T-helper 22 cell (primary cell): Measurements from ENCODE around the gene KIAA0319L.
A peak's percentile ranks its signal among the peaks of the same experiment; 100 is the strongest.
"Not testable (repeated sequence)": the region's sequence is repeated elsewhere in the genome, so short reads cannot be mapped to it uniquely, and the experiment has no call there.

ENCODE experiments used
- DNase-seq: peaks from one replicate; pipeline ENCODE4 v3.0.0-alpha.2; 2020; ENCODE audit warnings: low read depth

The KIAA0319L gene

DNA sequence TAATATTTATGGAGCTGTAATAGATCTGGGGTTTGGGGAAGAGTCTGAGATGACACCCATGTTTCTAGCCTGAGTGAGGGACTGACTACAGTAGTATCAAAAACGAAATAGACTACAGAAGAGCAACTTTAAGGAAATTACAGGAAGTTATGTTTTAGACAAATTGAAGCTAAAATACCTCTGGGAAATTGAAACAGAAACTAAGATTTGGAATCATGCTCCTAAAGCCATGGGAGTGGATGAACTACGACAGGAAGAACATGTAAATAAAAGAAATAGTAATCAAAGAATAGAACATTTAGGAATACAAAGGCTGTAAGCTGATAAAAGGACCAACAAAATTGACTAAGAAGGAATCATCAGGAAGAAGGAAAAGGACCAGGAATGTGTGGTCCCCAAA lies 68.9 kb downstream of the KIAA0319L start:
- DNase-seq: no peak

DNA sequence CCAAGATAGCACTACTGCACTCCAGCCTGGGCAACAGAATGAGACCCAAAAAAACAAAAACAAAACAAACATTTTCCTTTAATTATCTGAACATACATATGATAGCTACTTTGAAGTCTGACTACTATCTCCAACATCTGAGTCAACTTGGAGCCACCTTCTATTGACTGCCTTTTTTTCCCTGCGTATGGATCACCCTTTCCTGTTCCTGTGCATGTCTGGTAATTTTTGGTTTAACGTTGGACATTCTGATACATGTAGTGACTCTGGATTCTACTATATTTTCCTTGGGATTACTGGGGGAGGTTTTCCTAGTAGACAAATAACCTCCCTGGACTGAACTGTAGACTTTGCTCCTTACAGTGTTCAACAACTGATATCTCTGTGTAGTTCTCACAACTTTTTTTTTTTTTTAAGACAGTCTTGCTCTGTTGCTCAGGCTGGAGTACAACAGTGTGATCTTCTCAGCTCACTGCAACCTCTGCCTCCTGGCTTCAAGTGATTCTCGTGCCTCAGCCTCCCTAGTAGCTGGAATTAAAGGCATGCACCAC lies 70.3 kb downstream of the KIAA0319L start:
- no peak for DNase-seq

- no peak for DNase-seq
These were observed 76.0 kb downstream of the KIAA0319L start for GRCh38 chr1:35481229-35481628.

DNA sequence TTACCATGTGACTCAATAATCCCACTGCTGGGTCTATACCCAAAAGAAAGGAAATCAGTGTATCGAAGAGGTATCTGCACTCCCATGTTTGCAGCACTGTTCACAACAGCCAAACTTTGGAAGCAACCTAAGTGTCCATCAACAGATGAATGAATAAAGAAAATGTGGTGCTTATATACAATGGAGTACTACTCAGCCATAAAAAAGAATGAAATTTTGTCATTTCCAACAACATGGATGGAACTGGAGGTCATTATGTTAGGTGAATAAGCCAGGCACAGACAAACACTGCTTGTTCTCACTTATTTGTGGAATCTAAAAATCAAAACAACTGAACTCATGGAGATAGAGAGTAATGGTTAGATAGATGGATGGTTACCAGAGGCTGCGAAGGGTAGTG lies 79.3 kb downstream of the KIAA0319L start:
- no peak for DNase-seq

DNA sequence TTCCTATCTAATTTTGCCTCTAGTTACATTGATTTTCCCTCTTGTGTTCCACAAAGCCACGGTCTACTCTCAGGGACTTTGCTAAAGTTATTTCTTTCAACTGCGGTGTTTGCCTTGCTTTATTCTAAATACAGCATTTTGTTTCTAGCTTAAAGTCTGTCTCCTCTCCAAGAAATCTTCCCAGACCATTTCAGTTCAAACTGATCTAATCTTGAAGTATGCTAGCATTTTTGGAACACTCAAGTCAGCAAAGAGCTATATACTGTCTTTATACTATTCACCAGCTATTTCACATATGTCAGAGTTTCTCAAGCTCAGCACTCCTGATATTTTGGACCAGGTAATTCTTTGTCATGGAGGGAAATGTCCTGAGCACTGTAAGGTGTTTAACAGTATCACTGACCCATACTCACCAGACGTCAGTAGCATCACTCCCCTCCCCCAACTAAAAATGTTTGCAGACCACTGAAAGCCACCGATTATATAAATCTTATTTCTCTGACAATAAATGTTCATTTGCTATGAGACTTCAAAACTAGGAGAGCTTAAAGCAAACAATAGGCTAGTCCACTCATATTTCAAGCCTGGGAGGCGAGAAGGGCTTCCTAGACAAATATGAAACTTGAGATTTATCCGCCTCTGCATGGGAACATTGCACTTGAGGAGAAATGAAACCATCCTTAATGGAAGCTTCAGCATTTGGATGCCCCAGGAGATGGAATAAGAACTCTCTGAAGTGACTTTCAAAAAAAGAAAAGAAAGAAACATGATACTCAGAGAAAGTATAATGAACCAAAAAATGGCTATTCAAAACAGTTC lies 81.1 kb downstream of the KIAA0319L start:
- no peak for DNase-seq

GRCh38 chr1:35475356-35475755 lies 81.8 kb downstream of the KIAA0319L start:
- no peak for DNase-seq

- DNase-seq: not testable (repeated sequence)
These were observed 84.0 kb downstream of the KIAA0319L start for GRCh38 chr1:35473216-35473615.

DNA sequence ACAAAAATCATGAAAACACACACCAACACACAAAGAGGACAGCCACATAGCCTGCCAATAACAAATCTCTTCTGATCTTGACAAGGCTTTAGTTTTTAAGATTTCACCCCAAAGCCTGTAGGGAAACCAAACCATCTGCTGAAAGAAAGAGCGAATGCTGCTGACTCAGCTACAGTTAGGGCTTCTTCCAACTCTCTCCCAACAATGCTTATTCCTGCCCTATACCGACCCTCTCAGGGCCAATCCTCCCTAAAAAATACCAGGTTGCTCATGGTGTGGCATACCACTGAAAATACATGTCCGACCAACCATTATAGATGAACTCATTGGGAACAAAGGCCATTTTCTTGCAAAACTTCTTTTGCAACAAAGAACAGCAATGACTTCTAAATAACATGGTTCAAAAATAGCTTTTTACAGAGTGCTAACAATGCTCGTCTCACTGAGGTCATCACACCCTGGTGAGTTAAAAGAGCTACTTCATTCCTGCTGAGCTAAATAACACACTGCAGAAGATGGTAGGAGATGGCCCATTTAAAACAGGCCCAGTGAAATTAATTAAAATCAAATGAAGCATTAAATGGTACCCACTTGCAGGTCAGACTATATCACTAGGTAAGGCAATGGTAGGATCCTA lies 86.1 kb downstream of the KIAA0319L start:
- no peak for DNase-seq

- no peak for DNase-seq
These were observed 91.1 kb downstream of the KIAA0319L start for GRCh38 chr1:35466120-35466519.

- DNase-seq: not testable (repeated sequence)
These were observed 93.5 kb downstream of the KIAA0319L start for GRCh38 chr1:35463749-35464148.

DNA sequence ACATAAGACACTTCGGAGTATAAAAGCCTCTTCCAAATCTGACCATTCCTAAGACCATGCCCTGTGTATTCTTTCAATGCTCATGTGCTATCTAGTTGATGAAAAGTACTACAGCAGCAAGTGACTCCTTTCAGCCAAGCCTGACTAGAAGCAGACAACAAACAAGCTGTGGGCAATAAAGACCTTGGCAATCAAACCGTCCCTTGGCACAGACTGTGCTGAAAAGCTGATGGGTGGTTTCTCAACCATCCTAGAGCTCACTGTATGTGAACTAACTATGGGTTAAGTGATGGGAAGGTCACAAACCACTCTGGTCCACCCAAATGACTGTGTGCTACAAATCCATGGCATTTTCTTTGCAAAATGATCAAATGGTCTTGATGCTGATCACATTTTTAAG lies 94.0 kb downstream of the KIAA0319L start:
- no peak for DNase-seq

DNA sequence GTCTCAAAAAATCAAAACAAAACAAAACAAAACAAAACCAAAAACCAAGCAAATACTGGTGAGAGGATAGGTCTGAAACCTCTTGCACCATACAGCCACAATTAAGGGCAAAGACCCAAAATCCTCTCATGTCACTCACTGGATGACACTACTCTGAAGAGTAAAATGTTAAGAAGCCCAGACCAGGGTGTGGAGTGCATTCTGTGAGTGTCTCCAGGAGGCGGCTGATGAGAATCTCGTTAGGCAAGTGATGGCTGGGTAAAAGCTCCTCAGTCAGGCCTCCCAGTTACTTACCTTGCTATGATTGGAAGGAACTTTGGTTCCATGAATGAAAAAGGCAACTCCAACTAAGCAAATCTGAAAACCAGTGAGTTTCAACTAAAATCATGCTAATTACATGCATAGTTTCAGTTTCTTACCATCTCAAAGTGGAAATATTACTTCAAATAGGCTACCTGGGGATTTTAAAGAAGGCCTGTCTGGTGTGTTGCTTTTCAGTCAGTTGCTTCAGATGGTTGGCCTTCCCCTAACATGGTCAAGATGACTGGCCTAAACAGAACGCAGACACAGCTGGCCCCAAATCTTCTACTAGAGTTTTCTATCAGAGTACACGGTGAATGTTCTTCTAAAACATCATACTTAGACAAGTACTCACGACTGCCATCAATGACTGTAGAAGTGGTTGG lies 95.1 kb downstream of the KIAA0319L start:
- no peak for DNase-seq

DNA sequence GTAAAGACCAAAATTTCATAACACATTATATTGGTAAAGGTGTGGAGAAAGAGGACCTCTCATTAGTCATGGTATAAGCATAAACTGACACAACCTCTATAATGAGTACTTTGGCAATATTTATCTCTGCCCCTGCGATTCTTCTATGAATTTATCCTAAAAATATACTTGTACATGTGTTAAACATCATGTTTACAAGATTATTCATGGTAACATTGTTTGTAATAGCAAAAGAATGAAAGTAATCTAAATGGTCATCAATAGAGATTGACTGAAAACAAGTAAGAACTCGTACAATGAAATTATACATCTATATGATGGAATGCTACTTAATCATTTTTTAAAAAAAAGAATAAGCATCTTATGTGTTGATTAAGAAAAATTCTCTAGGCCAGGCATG lies 96.4 kb downstream of the KIAA0319L start:
- DNase-seq: no peak

DNA sequence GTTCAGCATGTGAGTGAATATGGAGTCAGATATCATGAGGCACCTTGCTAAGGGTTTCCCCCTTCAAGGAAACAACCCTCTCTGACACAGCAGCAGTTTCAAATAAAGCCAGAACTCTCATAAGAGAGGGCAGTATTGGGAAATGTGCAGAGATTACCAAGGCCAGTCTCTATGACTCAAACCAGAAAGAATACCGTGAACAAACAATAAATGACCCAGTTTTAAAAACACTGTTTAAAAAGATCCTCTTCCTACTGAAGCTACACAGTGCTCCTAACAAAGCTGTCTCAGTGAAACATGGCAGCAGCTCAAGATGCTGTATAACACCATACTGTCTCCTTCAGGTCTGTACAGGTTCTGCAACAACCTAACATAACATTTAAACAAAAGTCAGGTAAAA lies 102.6 kb downstream of the KIAA0319L start:
- DNase-seq: no peak

DNA sequence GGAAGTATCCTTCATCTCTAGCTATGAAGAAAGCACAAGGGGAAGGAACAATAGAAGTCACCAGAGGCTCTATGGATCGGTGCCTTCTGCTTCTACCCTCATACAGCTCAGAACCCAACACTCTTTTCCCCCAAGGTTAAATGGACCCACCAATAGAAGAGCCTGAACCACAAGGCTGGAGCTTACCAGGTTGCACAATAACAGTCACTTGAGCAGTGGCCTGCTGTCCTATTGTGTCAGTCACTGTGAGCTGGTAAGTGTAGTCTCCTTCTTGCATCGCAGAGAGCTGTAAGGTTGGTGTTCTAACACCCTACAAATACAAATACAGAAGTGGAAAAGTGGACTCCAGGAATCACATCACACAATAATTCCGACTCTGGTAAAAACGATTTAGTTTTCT lies 103.0 kb downstream of the KIAA0319L start:
- DNase-seq: no peak

DNA sequence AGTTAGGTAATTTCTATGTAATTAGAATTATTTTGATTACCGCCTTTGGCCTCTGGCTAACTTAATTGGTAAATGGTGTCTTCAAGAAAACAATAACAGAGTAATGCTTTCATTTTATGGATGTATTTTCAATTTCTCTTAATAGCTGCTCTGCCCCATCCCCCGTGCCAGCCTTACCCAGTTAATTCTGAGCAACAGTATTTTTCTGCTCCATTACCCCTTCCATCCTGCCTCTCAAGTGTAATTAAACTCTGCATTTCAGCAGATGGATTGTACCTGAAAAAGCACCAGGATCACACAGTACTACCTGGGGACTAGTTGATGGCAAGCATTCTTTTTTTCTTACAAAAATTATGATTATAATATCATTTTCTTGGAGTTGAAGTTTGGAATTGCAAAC lies 104.2 kb downstream of the KIAA0319L start:
- DNase-seq: no peak

- no peak for DNase-seq
These were observed 105.0 kb downstream of the KIAA0319L start for GRCh38 chr1:35452106-35452774.

DNA sequence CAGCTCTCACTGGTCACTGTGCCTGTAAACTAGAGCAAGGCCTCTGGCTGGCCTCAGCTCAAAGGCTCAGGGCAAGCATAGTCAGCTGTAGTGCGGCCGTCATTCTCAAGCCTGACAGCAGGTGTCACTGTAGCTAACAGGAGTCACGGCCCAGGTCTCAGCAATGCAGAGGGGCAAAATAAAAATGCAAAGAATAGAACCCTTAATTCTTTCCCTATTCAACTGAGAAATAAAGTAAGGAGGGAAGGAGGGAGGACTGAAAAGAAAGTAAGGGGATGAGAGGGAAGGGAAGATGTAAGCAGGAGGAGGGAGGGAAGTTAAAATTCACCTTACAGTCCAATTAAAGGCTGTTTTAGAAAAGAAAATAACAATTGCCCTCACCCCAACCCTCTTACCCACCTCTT lies 106.1 kb downstream of the KIAA0319L start:
- peak; percentile 36 for DNase-seq

- no peak for DNase-seq
These were observed 107.7 kb downstream of the KIAA0319L start for GRCh38 chr1:35449334-35450008.

GRCh38 chr1:35448344-35448801 lies 108.8 kb downstream of the KIAA0319L start:
- no peak for DNase-seq

DNA sequence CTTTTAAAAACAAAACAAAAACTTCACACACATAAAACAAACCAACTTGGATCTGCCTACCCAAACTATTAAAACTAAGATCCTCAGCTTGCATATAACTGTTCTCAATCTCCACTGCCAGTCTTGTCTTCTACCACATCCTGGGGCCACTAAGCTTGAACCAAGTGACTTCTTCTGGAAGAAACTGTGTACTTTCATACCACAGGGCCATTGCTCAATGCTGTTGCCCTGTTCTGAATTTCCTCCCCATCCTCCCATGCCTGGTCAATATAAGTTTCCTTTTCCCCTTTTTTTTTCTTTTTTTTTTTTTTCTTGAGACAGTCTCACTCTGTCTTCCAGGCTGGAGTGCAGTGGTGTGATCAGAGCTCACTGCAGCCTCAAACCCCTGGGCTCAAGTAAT lies 109.9 kb downstream of the KIAA0319L start:
- DNase-seq: no peak

DNA sequence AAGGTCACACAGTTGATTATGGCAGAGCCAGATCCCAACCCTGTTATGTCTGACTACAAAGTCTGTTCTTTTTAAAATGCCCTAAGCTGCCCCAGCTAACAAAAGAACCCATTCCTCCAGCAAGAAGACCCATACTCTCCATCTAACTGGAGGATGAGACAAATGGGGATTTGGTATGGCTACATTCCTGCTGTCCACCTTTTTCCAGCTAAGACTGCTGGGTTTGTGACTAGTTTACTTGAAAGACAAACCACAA lies 112.8 kb downstream of the KIAA0319L start:
- no peak for DNase-seq
